ENCODE results near the gene RBMS3.
"Not testable (repeated sequence)": the region's sequence is repeated elsewhere in the genome, so short reads cannot be mapped to it uniquely, and the experiment has no call there.

RBMS3 gene

GRCh38 chr3:29345516-29346300 lies 64.8 kb downstream of the RBMS3 start:
- DNase-seq = no peak

- no peak for DNase-seq
Measured at GRCh38 chr3:29346828-29347227, 66.0 kb downstream of the RBMS3 start.

- DNase-seq = no peak
Measured at GRCh38 chr3:29347412-29347811, 66.5 kb downstream of the RBMS3 start.

- no peak for DNase-seq
Measured at GRCh38 chr3:29348316-29348715, 67.4 kb downstream of the RBMS3 start.

GRCh38 chr3:29349049-29349448 lies 68.2 kb downstream of the RBMS3 start:
- no peak for DNase-seq

GRCh38 chr3:29353807-29354206 lies 72.9 kb downstream of the RBMS3 start:
- DNase-seq = no peak

- no peak for DNase-seq
Measured at GRCh38 chr3:29354894-29355293, 74.0 kb downstream of the RBMS3 start.

- DNase-seq = no peak
Measured at GRCh38 chr3:29356062-29356461, 75.2 kb downstream of the RBMS3 start.

GRCh38 chr3:29360289-29360688 lies 79.4 kb downstream of the RBMS3 start:
- not testable (repeated sequence) for DNase-seq

- DNase-seq = no peak
Measured at GRCh38 chr3:29363110-29363509, 82.2 kb downstream of the RBMS3 start.

- no peak for DNase-seq
Measured at GRCh38 chr3:29370021-29370420, 89.2 kb downstream of the RBMS3 start.

GRCh38 chr3:29370476-29371420 lies 89.9 kb downstream of the RBMS3 start:
- DNase-seq = no peak

GRCh38 chr3:29373131-29373680 lies 92.3 kb downstream of the RBMS3 start:
- no peak for DNase-seq

- DNase-seq = no peak
Measured at GRCh38 chr3:29374226-29374625, 93.4 kb downstream of the RBMS3 start.

GRCh38 chr3:29379097-29379496 lies 98.2 kb downstream of the RBMS3 start:
- no peak for DNase-seq

- DNase-seq = no peak
Measured at GRCh38 chr3:29381595-29381994, 100.7 kb downstream of the RBMS3 start.

GRCh38 chr3:29382409-29382808 lies 101.5 kb downstream of the RBMS3 start:
- no peak for DNase-seq

GRCh38 chr3:29382845-29383244 lies 102.0 kb downstream of the RBMS3 start:
- DNase-seq = no peak

GRCh38 chr3:29384640-29385039 lies 103.8 kb downstream of the RBMS3 start:
- no peak for DNase-seq

GRCh38 chr3:29385046-29385830 lies 104.4 kb downstream of the RBMS3 start:
- no peak for DNase-seq

GRCh38 chr3:29389362-29389761 lies 108.5 kb downstream of the RBMS3 start:
- no peak for DNase-seq

GRCh38 chr3:29392625-29393388 lies 111.9 kb downstream of the RBMS3 start:
- DNase-seq = no peak
